AG04449 (cell line): Measurements from ENCODE around the gene SEH1L.
"Not testable (repeated sequence)": the region's sequence is repeated elsewhere in the genome, so short reads cannot be mapped to it uniquely, and the experiment has no call there.

Source experiments
- CTCF ChIA-PET: fragments of 350-600 bp; formaldehyde crosslinking; extraction: SDS; loops from one replicate; lab custom pipeline; 2021; ENCODE audit warnings: antibody characterized with exemption; lab: Yijun Ruan, JAX
- POLR2A ChIA-PET: fragments of 400-600, 350-600 bp; formaldehyde crosslinking; extraction: SDS; loops from one replicate; lab custom pipeline; 2020; ENCODE audit warnings: antibody characterized with exemption, inconsistent platforms; lab: Yijun Ruan, JAX
- DNase-seq: peaks from one replicate; pipeline ENCODE4 v3.0.0-alpha.2; 2010; ENCODE audit warnings: low read depth, low spot score
- H3K4me3 ChIP-seq: 2 replicates; pipeline ENCODE4 v1.5.1; 2011; ENCODE audit warnings: low read depth, mild to moderate bottlenecking, control low read depth, low read length
- TF ChIP-seq, protein P1 (sequence below): IDR thresholded peaks from one replicate; pipeline ENCODE4 v1.5.1; 2011; ENCODE audit warnings: mild to moderate bottlenecking, moderate library complexity, low read length, control low read depth, inconsistent platforms; ENCODE audit not compliant: insufficient read depth; ENCODE audit errors: missing control alignments

The SEH1L gene

DNA sequence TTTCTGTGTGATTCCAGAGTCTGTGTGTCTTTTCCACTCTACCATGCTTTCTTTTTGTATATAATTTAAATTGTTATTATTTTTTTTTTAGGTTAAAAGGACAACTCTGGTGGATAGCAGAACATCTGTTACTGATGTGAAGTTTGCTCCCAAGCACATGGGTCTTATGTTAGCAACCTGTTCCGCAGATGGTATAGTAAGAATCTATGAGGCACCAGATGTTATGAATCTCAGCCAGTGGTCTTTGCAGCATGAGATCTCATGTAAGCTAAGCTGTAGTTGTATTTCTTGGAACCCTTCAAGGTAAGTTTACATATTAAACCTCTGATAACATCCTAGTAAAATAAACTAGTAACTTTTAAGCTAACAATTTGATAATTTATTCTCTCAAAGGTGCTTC, 15.3 kb downstream of the SEH1L start:
- no peak for DNase-seq
- CTCF ChIA-PET, result interaction anchor here (1.0 kb wide), 1 partner anchor 70 kb away, joined by 3 read pairs; no protein-coding TSS in a partner anchor
- POLR2A ChIA-PET, result no interaction called here
- TF ChIP-seq, protein P1, sequence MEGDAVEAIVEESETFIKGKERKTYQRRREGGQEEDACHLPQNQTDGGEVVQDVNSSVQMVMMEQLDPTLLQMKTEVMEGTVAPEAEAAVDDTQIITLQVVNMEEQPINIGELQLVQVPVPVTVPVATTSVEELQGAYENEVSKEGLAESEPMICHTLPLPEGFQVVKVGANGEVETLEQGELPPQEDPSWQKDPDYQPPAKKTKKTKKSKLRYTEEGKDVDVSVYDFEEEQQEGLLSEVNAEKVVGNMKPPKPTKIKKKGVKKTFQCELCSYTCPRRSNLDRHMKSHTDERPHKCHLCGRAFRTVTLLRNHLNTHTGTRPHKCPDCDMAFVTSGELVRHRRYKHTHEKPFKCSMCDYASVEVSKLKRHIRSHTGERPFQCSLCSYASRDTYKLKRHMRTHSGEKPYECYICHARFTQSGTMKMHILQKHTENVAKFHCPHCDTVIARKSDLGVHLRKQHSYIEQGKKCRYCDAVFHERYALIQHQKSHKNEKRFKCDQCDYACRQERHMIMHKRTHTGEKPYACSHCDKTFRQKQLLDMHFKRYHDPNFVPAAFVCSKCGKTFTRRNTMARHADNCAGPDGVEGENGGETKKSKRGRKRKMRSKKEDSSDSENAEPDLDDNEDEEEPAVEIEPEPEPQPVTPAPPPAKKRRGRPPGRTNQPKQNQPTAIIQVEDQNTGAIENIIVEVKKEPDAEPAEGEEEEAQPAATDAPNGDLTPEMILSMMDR, result no peak
- no peak overlapping the region for H3K4me3 ChIP-seq

DNA sequence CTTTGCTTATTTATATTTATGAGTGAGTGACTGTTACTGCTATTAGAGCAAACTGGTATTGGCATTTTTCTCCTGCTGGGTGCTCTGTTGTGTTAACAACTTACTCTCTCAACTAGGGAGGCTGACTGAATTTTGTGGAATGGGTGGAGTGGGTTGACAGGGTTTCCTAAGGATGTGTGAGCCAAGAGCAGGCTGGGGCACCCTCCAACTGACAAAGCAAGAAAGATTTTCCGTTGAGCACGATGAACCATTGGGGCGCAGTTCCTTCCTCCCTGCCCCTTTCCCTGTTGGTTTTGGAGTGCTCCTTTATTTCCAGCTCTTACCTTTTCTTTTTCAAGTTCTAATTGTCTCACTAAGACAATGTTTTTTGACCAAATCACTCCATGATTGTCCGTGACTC, 20.3 kb downstream of the SEH1L start:
- ChIA-PET CTCF (no interaction called here), POLR2A (no interaction called here)
- H3K4me3 ChIP-seq, result no peak overlapping the region
- no peak for DNase-seq
- TF ChIP-seq, protein P1, result no peak

DNA sequence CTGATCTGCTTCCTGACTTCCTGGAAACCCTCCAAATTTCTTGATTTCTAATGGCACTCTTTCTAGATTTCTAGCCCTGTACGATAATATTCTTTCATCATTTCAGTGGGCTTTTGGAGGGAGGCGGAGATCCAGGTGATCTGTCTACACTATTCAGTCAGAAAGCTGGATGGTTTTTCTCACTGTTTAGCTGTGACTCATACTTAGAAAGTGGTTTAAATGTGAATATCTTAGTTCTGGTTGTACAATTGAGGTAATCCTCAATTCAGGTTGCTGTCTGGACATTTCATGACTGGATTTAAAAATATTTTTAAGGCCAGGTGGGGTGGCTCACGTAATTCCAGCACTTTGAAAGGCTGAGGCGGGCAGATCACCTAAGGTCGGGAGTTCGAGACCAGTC, 20.8 kb downstream of the SEH1L start:
- DNase-seq, result no peak
- TF ChIP-seq, protein P1, result no peak
- CTCF ChIA-PET, result no interaction called here
- H3K4me3 ChIP-seq, result no peak overlapping the region
- POLR2A ChIA-PET, result interaction anchor here (0.5 kb wide), 1 partner anchor 1023 kb away, joined by 6 read pairs; no protein-coding TSS in a partner anchor

DNA sequence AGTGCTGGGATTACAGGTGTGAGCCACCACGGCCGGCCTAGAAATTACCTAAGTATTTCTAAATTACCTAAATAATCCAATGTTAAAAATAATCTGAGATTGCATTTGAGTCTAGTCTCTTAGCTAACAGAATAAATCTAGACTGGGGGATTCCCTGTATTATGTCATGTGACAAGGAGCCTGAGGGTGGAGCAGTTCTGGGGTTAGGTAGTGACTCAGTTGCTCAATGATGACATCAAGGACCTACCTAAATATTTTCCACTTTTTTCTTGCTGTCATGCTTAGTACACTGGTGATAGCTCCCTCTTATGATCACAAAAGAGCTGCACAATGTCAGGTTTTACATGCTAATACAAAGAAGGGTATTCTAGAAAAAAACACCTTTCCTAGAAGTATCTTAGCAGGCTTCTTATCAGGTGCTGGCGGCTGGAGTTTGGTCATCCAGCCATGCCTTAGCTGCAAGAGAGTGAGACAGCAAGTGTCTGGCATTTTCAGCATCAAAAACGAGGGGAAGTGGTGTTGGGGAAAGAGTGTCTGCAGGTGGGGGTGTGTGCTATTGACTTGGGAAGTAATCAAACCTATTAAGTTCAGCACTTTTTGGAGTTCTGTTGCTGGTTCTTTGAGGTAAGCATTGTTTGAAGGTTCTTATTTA, 25.9 kb downstream of the SEH1L start:
- CTCF ChIA-PET, result interaction anchor here (1.8 kb wide), 1 partner anchor 10 kb away, joined by 5 read pairs; no protein-coding TSS in a partner anchor
- H3K4me3 ChIP-seq, result no peak overlapping the region
- TF ChIP-seq, protein P1, result no peak
- no peak for DNase-seq
- POLR2A ChIA-PET, result no interaction called here

DNA sequence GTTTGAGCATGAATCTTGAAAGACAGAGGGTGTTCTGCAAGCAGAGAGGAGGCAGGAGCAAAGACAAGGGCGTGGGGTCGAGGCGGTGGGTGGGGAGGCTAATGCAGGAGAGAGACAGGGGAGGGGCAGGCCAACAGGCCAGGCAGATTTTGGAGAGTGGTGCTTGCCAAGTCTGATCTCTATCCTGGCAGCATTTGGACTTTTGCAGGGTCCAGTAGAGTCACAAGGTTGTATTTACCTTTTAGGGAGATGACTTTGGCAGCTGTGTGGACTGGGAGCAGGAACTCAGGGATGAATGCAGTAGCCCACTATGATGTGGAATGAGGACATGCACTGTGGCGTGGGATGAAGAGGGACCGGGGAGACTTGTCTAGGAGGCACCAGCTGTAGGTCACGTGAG, 27.7 kb downstream of the SEH1L start:
- DNase-seq, result no peak
- TF ChIP-seq, protein P1, result no peak
- H3K4me3 ChIP-seq, result no peak overlapping the region
- POLR2A ChIA-PET, result no interaction called here
- CTCF ChIA-PET, result no interaction called here

DNA sequence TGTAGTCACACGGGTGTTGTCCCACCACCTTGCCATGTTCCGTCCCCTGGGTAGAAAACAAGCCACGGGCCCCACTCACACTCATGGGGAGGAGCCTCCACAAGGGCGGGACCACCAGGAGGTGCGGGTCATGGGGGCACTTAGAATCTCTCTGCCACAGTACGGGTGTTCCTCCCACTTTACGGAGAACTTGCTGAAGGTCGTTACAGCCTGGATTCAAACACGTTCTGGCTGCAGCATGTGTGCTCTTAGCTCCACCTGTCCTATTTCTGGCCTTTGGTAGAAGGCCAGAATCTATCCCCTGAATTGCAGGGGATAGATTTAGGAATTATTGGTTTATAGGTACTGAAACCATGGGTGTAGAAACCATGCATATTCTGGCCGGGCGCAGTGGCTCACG, 28.5 kb downstream of the SEH1L start:
- no peak for DNase-seq
- TF ChIP-seq, protein P1, result no peak
- H3K4me3 ChIP-seq, result no peak overlapping the region
- ChIA-PET CTCF (interaction anchor here (1.2 kb wide), 1 partner anchor 41 kb away, joined by 3 read pairs; no protein-coding TSS in a partner anchor), POLR2A (no interaction called here)

DNA sequence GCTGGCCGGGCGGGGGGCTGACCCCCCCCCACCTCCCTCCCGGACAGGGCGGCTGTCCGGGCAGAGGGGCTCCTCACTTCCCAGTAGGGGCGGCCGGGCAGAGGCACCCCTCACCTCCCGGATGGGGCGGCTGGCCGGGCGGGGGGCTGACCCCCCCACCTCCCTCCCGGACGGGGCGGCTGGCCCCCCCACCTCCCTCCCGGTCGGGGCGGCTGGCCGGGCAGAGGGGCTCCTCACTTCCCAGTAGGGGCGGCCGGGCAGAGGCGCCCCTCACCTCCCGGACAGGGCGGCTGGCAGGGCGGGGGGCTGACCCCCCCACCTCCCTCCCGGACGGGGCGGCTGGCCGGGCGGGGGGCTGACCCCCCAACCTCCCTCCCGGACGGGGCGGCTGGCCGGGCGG, 32.3 kb downstream of the SEH1L start:
- CTCF ChIA-PET, POLR2A ChIA-PET: not testable (repeated sequence)

More for the DNA sequence above, 32.3 kb downstream of the SEH1L start:
- H3K4me3 ChIP-seq, DNase-seq: not testable (repeated sequence)
